LNCAP (cell line): ENCODE measurements around the gene MIX23.

Experiments
- TF ChIP-seq, protein P1 (sequence below): fragments of 450-650 bp; IDR thresholded peaks from 2 replicates; pipeline ENCODE4 v1.5.1; 2017; ENCODE audit warnings: mild to moderate bottlenecking

MIX23 gene

GRCh38 chr3:122415104-122415744, 32.2 kb upstream of the MIX23 start:
- TF ChIP-seq, protein P1, sequence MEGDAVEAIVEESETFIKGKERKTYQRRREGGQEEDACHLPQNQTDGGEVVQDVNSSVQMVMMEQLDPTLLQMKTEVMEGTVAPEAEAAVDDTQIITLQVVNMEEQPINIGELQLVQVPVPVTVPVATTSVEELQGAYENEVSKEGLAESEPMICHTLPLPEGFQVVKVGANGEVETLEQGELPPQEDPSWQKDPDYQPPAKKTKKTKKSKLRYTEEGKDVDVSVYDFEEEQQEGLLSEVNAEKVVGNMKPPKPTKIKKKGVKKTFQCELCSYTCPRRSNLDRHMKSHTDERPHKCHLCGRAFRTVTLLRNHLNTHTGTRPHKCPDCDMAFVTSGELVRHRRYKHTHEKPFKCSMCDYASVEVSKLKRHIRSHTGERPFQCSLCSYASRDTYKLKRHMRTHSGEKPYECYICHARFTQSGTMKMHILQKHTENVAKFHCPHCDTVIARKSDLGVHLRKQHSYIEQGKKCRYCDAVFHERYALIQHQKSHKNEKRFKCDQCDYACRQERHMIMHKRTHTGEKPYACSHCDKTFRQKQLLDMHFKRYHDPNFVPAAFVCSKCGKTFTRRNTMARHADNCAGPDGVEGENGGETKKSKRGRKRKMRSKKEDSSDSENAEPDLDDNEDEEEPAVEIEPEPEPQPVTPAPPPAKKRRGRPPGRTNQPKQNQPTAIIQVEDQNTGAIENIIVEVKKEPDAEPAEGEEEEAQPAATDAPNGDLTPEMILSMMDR: no peak

GRCh38 chr3:122414391-122414790, 31.4 kb upstream of the MIX23 start:
- TF ChIP-seq, protein P1: no peak

DNA sequence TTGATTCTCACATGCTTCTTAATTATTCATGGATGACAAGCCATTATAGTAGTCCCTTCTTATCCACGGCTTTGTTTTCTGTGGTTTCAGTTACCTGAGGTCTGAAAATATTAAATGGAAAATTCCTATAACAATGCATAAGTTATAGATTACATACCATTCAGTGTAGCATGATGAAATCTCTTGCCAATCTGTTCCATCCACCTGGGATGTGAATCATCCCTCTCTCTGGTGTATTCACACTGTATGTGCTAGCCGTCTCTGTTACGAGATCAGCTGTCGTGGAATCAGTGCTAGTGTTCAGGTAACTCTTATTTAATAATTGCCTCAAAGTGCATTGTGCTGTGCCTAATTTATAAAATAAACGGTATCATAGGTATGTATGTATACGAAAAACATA, 27.6 kb upstream of the MIX23 start:
- TF ChIP-seq, protein P1: no peak

DNA sequence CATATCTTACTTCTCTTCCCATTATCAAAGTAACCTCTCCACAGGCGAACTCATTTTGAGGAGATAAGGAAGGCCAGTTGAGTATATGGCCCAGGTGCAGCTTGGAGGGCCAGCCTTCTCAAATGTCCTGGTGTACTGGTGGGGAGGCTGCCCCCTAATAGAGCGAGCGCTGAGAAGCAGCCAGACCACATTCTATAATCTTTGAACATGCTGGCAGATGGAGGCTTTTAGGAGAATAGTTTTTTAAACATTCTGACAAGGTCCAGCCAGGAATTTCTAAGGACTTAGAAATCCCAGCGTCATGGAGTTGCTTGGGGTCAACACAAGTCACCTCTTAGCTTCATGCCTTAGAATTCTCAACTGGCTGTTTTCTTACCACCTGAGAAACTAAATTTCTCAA, 27.1 kb upstream of the MIX23 start:
- TF ChIP-seq, protein P1: no peak

- TF ChIP-seq, protein P1: no peak
Measured at GRCh38 chr3:122409446-122409845, 26.4 kb upstream of the MIX23 start.

- TF ChIP-seq, protein P1: no peak
Measured at GRCh38 chr3:122407946-122408345, 24.9 kb upstream of the MIX23 start.

- TF ChIP-seq, protein P1: no peak
Measured at GRCh38 chr3:122406198-122406597, 23.2 kb upstream of the MIX23 start.

- TF ChIP-seq, protein P1: no peak
Measured at GRCh38 chr3:122405015-122405414, 22.0 kb upstream of the MIX23 start.
